Right lobe of liver (tissue), 4 donors: ENCODE measurements around the gene IFI44.

Experiments
- CTCF ChIP-seq, 4 donors: fragments of 200-600 bp in 3 of 4; fragments of 450-650 bp in 1 of 4; IDR thresholded peaks; one replicate each; pipeline versions ENCODE4 v1.5.1 to v1.8.0; 2016 to 2022; ENCODE audit warnings: antibody characterized with exemption in 4 of 4, mild to moderate bottlenecking in 2 of 4
- POLR2A ChIP-seq: fragments of 450-650 bp; IDR thresholded peaks from one replicate; pipeline ENCODE4 v1.6.1; 2017; ENCODE audit warnings: antibody characterized with exemption, mild to moderate bottlenecking
- donor health status: DM: no; HTN: no; CAD: no.
- donor health status: DM: no; HTN: no; CAD: no.
- donor health status: DM: no; HTN: yes; CAD: no.

DNA sequence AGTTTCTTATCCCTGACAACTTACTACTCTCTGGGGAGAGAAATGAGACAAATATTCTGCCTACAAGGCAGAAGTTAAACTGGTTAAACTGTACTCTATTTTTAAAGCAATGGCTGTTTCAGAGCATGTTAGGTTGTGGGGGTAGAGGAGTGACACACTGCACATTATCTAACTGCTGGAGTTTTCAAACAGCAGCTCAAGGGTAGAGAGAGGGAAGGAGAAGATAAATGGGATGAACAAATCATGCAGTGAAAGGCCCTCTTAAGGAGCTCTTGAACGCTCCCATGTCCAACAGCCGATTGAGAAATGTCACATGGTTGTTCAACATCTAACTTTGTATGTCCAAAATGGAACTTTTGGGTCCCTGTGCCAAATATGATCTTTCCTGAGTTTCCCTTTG lies 43.4 kb upstream of the IFI44 start:
- TF ChIP-seq CTCF (IDR thresholded peaks at IDR 0.05) (no peak), POLR2A (no peak)
